RKO (cell line): Measurements from ENCODE around the gene SOS2.
A peak's percentile ranks its signal among the peaks of the same experiment; 100 is the strongest.

Source experiments
- DNase-seq: peaks from one replicate; pipeline ENCODE4 v3.0.0-alpha.2; 2016; ENCODE audit warnings: low spot score

The SOS2 gene

GRCh38 chr14:50116181-50116956, 115.0 kb downstream of the SOS2 start, which contains the start of gene VCPKMT:
VCPKMT (minus strand) TSS chr14:50116572; CDS start chr14:50116552, 20 bp downstream.
- peak; percentile 94 for DNase-seq

GRCh38 chr14:50113381-50114035, 117.9 kb downstream of the SOS2 start:
- DNase-seq, result no peak

GRCh38 chr14:50110323-50111037, 120.9 kb downstream of the SOS2 start:
- no peak for DNase-seq

- DNase-seq, result peak; percentile 56
Measured at GRCh38 chr14:50109342-50109741, 122.0 kb downstream of the SOS2 start.

GRCh38 chr14:50107850-50108249, 123.5 kb downstream of the SOS2 start:
- no peak for DNase-seq

- DNase-seq, result no peak
Measured at GRCh38 chr14:50106178-50106577, 125.2 kb downstream of the SOS2 start.

- DNase-seq, result no peak
Measured at GRCh38 chr14:50103558-50103957, 127.8 kb downstream of the SOS2 start.

GRCh38 chr14:50101417-50101816, 130.0 kb downstream of the SOS2 start:
- no peak for DNase-seq

- DNase-seq, result no peak
Measured at GRCh38 chr14:50100805-50101204, 130.6 kb downstream of the SOS2 start.

- no peak for DNase-seq
Measured at GRCh38 chr14:50099335-50099734, 132.0 kb downstream of the SOS2 start.

GRCh38 chr14:50095895-50096294, 135.5 kb downstream of the SOS2 start:
- no peak for DNase-seq

GRCh38 chr14:50094056-50094755, 137.2 kb downstream of the SOS2 start:
- DNase-seq, result no peak

- no peak for DNase-seq
Measured at GRCh38 chr14:50093496-50093895, 137.9 kb downstream of the SOS2 start.

GRCh38 chr14:50092006-50092555, 139.3 kb downstream of the SOS2 start:
- no peak for DNase-seq

GRCh38 chr14:50091240-50091913, 140.0 kb downstream of the SOS2 start:
- no peak for DNase-seq

- no peak for DNase-seq
Measured at GRCh38 chr14:50089208-50089607, 142.2 kb downstream of the SOS2 start.

GRCh38 chr14:50088731-50089130, 142.6 kb downstream of the SOS2 start:
- DNase-seq, result no peak

GRCh38 chr14:50088117-50088515, 143.3 kb downstream of the SOS2 start:
- DNase-seq, result no peak

- no peak for DNase-seq
Measured at GRCh38 chr14:50087341-50088116, 143.8 kb downstream of the SOS2 start.

GRCh38 chr14:50086321-50086711, 145.1 kb downstream of the SOS2 start:
- no peak for DNase-seq
